SK-N-SH (cell line): ENCODE data around the gene LRSAM1. TPM values are rescaled to one million over a fixed set of nuclear protein-coding genes. Genes with fewer than 3 reads are reported as not detected.
A peak's percentile ranks its signal among the peaks of the same experiment; 100 is the strongest.

Experiments used
- CTCF ChIA-PET: fragments of 300-600, 350-600 bp; formaldehyde crosslinking; extraction: SDS; loops from one replicate; lab custom pipeline; 2021; lab: Yijun Ruan, JAX
- POLR2A ChIA-PET: fragments of 350-600 bp; sonication (Branson Sonifier 250); formaldehyde crosslinking; extraction: SDS; loops from one replicate; lab custom pipeline; 2020; ENCODE audit warnings: antibody characterized with exemption, inconsistent platforms; lab: Yijun Ruan, JAX
- DNase-seq: peaks from one replicate; pipeline ENCODE4 v3.0.0; 2012
- H2AFZ ChIP-seq: fragments of 200-600 bp; sonication (generic); 2 replicates; pipeline ENCODE4 v1.8.1; 2016; ENCODE audit warnings: antibody characterized with exemption, mild to moderate bottlenecking, low read depth
- H3F3A ChIP-seq: fragments of 200-600 bp; sonication (generic); replicated peaks from 2 replicates; pipeline ENCODE3; 2016; ENCODE audit warnings: antibody characterized with exemption, mild to moderate bottlenecking; ENCODE audit not compliant: insufficient read depth
- H3K27ac ChIP-seq, 2 experiments: fragments of 200-500 bp in 1 of 2; fragments of 200-600 bp in 1 of 2; sonication (Bioruptor generic) in 1 of 2; sonication (generic), shearing (Covaris generic) in 1 of 2; 2 replicates each; pipeline versions ENCODE4 v1.5.1 to v1.6.1; 2014 to 2016; ENCODE audit warnings: low read depth in 2 of 2, inconsistent platforms in 1 of 2, low read length in 1 of 2, mild to moderate bottlenecking in 1 of 2, mixed read lengths in 1 of 2
- H3K27me3 ChIP-seq: fragments of 200-600 bp; sonication (generic), shearing (Covaris generic); 2 replicates; pipeline ENCODE4 v1.6.1; 2016; ENCODE audit warnings: mixed run types; ENCODE audit not compliant: insufficient read depth
- H3K36me3 ChIP-seq, 2 experiments: fragments of 200-500 bp in 1 of 2; fragments of 200-600 bp in 1 of 2; sonication (Bioruptor generic) in 1 of 2; sonication (generic) in 1 of 2; replicated peaks in 1 of 2; 2 replicates each; pipeline versions ENCODE3 to v1.5.1; 2014 to 2016; ENCODE audit warnings: low read length in 1 of 2, mild to moderate bottlenecking in 1 of 2; ENCODE audit not compliant: insufficient read depth in 2 of 2, control insufficient read depth in 1 of 2
- H3K4me1 ChIP-seq, 2 experiments: fragments of 200-500 bp in 1 of 2; fragments of 200-600 bp in 1 of 2; sonication (Bioruptor generic) in 1 of 2; sonication (generic), shearing (Covaris generic) in 1 of 2; 2 replicates each; pipeline versions ENCODE4 v1.5.1 to v1.6.1; 2014 to 2016; ENCODE audit warnings: low read depth in 1 of 2, low read length in 1 of 2, mixed run types in 1 of 2; ENCODE audit not compliant: insufficient read depth in 2 of 2, control insufficient read depth in 1 of 2
- H3K4me2 ChIP-seq: fragments of 200-600 bp; sonication (generic), shearing (Covaris generic); 2 replicates; pipeline ENCODE4 v1.6.1; 2017; ENCODE audit warnings: mixed run types
- H3K4me3 ChIP-seq, 2 experiments: fragments of 200-500 bp in 1 of 2; fragments of 200-600 bp in 1 of 2; sonication (Bioruptor generic) in 1 of 2; sonication (generic), shearing (Covaris generic) in 1 of 2; 2 replicates each; pipeline versions ENCODE4 v1.5.1 to v1.8.1; 2014 to 2016; ENCODE audit warnings: low read depth in 2 of 2, inconsistent platforms in 1 of 2, low read length in 1 of 2, mild to moderate bottlenecking in 1 of 2, mixed read lengths in 1 of 2, moderate library complexity in 1 of 2
- H3K79me2 ChIP-seq: fragments of 200-600 bp; sonication (generic); 2 replicates; pipeline ENCODE4 v1.8.1; 2017; ENCODE audit warnings: mild to moderate bottlenecking; ENCODE audit not compliant: insufficient read depth
- H3K9ac ChIP-seq: fragments of 200-600 bp; sonication (generic); 2 replicates; pipeline ENCODE4 v1.6.1; 2017; ENCODE audit warnings: mixed run types
- H3K9me2 ChIP-seq: fragments of 200-600 bp; sonication (generic); 2 replicates; pipeline ENCODE4 v1.6.1; 2017; ENCODE audit warnings: mixed run types
- H3K9me3 ChIP-seq: fragments of 200-600 bp; sonication (generic); 2 replicates; pipeline ENCODE4 v1.6.1; 2017; ENCODE audit warnings: mixed run types, mild to moderate bottlenecking, moderate library complexity
- H4K20me1 ChIP-seq: fragments of 200-600 bp; sonication (generic); 2 replicates; pipeline ENCODE4 v1.6.1; 2017; ENCODE audit warnings: mild to moderate bottlenecking, mixed run types; ENCODE audit not compliant: insufficient read depth
- ELF1 ChIP-seq: IDR thresholded peaks from 2 replicates; pipeline ENCODE4 v1.4.0; 2012
- EZH2phosphoT487 ChIP-seq: fragments of 200-600 bp; sonication (generic); IDR thresholded peaks from 2 replicates; pipeline ENCODE4 v1.6.1; 2017; ENCODE audit warnings: low read depth, mixed run types, mild to moderate bottlenecking, antibody characterized with exemption, moderate library complexity, borderline replicate concordance
- GABPA ChIP-seq: IDR thresholded peaks from 2 replicates; pipeline ENCODE4 v1.4.0; 2012; ENCODE audit warnings: low read depth, mild to moderate bottlenecking
- MXI1 ChIP-seq: IDR thresholded peaks from 2 replicates; pipeline ENCODE4 v1.6.1; 2012; ENCODE audit warnings: mild to moderate bottlenecking, low read depth, low read length, improper control_type of control experiment
- RAD21 ChIP-seq: IDR thresholded peaks from 2 replicates; pipeline ENCODE4 v1.6.1; 2012; ENCODE audit warnings: mild to moderate bottlenecking, low read length
- RFX5 ChIP-seq: IDR thresholded peaks from 2 replicates; pipeline ENCODE4 v1.6.1; 2012; ENCODE audit warnings: mild to moderate bottlenecking, improper control_type of control experiment, low read length
- WGBS: methylation state at CpG from one replicate; pipeline ENCODE4 v1.1.6; 2017; ENCODE audit warnings: low lambda C conversion rate; 5-methylcytosine and 5-hydroxymethylcytosine counted together
- polyA plus RNA-seq, 3 experiments: library from polyadenylated mRNA; depleted of rRNA; stranded (reverse); fragments of >200 nt; gene quantifications; 2 replicates each; pipeline ENCODE4 v1.2.3, GENCODE V29; 2012
- TF ChIP-seq, protein P1 (sequence below): IDR thresholded peaks from 2 replicates; pipeline ENCODE4; 2012
- TF ChIP-seq, protein P2 (sequence below): fragments of 200-600 bp; sonication (generic); IDR thresholded peaks from 2 replicates; pipeline ENCODE4 v1.6.1; 2017; ENCODE audit warnings: antibody characterized with exemption, mild to moderate bottlenecking, moderate library complexity
- TF ChIP-seq, protein P3 (sequence below): IDR thresholded peaks from 2 replicates; pipeline ENCODE4 v1.4.0; 2012; ENCODE audit warnings: low read depth, borderline replicate concordance
- TF ChIP-seq, protein P4 (sequence below): fragments of 150-350 bp; IDR thresholded peaks from 2 replicates; pipeline ENCODE4 v1.6.1; 2016; ENCODE audit warnings: mild to moderate bottlenecking, low read depth, low read length

LRSAM1 gene
- polyA plus RNA-seq, 1 of the 3 experiments (the other 2 are of a cell fraction) = 8.0 TPM

DNA sequence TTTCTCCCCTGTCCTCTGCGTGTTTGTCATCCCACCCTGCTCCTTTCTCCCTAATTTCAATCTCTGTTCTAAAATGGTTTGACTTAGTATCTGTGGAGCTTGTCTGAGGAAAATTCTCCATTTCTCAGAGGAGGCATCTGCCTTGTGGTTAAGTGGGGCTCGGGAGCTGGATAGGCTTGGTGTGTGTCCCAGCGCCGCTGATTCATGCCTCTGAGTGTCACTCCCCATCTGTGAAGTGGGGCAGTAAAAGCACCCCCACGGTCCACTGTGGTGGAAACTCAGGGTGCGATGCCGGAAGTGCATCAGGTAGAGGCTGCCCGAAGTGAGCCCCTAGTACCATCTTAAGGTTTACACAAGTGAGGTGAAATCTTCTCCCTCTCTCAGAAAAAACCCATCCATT is 37.6 kb downstream of the LRSAM1 start (continued):
- TF ChIP-seq, protein P1, sequence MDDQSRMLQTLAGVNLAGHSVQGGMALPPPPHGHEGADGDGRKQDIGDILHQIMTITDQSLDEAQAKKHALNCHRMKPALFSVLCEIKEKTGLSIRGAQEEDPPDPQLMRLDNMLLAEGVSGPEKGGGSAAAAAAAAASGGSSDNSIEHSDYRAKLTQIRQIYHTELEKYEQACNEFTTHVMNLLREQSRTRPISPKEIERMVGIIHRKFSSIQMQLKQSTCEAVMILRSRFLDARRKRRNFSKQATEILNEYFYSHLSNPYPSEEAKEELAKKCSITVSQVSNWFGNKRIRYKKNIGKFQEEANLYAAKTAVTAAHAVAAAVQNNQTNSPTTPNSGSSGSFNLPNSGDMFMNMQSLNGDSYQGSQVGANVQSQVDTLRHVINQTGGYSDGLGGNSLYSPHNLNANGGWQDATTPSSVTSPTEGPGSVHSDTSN = no peak
- TF ChIP-seq RAD21 (no peak), MXI1 (no peak)

DNA sequence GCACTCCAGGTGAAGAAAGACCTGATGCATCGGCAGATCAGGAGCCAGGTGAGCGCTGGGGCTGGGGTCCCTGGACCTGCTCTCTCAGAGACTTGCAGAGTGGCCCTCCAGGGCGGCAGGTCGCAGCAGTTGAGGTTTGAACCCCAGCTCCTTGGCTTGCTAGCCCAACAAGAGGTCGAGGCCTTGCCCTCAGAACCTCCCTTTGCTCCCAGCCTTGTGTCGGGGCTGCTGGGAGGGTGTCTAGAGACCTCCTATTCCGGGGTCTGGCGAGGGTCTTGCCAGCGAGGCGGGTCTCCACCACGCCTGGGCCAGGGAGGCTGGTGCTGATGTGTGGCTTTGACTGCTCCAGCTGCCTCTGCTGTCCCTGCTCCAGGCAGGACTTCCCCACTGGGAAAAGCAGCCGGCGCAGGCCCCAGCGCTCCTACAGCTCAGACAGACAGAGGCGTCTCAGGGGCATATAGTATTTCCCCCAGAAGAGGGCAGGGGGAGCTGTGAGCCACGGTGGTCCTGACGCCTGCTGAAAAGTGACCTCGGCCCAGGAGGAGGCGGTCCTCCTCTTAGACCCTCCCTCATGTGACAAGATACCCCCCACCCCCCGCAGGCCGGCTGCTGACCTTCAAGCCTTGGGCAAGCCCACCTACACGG is 38.3 kb downstream of the LRSAM1 start:
- Histone ChIP-seq H3K27me3 (no peaks in the 10 kb centered on the region), H3K4me1 (no peaks in the 10 kb centered on the region), H3K4me3 (no peak overlapping the region), H3K4me2 (no peak overlapping the region), H3K9me3 (no peaks in the 10 kb centered on the region), H3K36me3 (peaks cover 3 to 42% of the 10 kb centered on the region in 2 experiments), H3K9me2 (no peaks in the 10 kb centered on the region), H3K79me2 (no peaks in the 10 kb centered on the region), H2AFZ (no peak overlapping the region), H3K9ac (no peak overlapping the region), H4K20me1 (no peaks in the 10 kb centered on the region), H3F3A (peaks cover 17% of the 10 kb centered on the region), H3K27ac (no peak overlapping the region)
- ChIA-PET POLR2A (interaction anchor here (0.8 kb wide), 1 partner anchor 51 kb away, joined by 3 read pairs; no protein-coding TSS in a partner anchor), CTCF (interaction anchor here (0.7 to 3.7 kb wide), 10 partner anchors 10 to 380 kb away, joined by 3 to 25 read pairs (median 4); partner anchors contain the start of gene TOR2A)
- 100% methylated on average over 2 of the region's 22 CpGs for WGBS
- TF ChIP-seq, protein P2, sequence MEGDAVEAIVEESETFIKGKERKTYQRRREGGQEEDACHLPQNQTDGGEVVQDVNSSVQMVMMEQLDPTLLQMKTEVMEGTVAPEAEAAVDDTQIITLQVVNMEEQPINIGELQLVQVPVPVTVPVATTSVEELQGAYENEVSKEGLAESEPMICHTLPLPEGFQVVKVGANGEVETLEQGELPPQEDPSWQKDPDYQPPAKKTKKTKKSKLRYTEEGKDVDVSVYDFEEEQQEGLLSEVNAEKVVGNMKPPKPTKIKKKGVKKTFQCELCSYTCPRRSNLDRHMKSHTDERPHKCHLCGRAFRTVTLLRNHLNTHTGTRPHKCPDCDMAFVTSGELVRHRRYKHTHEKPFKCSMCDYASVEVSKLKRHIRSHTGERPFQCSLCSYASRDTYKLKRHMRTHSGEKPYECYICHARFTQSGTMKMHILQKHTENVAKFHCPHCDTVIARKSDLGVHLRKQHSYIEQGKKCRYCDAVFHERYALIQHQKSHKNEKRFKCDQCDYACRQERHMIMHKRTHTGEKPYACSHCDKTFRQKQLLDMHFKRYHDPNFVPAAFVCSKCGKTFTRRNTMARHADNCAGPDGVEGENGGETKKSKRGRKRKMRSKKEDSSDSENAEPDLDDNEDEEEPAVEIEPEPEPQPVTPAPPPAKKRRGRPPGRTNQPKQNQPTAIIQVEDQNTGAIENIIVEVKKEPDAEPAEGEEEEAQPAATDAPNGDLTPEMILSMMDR = 0 out of 2 replicates have a peak, but pooled peaks have one; percentile 14
- TF ChIP-seq, protein P3, sequence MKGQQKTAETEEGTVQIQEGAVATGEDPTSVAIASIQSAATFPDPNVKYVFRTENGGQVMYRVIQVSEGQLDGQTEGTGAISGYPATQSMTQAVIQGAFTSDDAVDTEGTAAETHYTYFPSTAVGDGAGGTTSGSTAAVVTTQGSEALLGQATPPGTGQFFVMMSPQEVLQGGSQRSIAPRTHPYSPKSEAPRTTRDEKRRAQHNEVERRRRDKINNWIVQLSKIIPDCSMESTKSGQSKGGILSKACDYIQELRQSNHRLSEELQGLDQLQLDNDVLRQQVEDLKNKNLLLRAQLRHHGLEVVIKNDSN = no peak
- no peak for TF ChIP-seq RFX5
- no peak for TF ChIP-seq MXI1
- peak; percentile 24 for TF ChIP-seq RAD21
- no peak for TF ChIP-seq GABPA
- TF ChIP-seq ELF1 = no peak
- TF ChIP-seq, protein P4, sequence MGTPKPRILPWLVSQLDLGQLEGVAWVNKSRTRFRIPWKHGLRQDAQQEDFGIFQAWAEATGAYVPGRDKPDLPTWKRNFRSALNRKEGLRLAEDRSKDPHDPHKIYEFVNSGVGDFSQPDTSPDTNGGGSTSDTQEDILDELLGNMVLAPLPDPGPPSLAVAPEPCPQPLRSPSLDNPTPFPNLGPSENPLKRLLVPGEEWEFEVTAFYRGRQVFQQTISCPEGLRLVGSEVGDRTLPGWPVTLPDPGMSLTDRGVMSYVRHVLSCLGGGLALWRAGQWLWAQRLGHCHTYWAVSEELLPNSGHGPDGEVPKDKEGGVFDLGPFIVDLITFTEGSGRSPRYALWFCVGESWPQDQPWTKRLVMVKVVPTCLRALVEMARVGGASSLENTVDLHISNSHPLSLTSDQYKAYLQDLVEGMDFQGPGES = no peak
- no peak for TF ChIP-seq EZH2phosphoT487
- DNase-seq = peak; percentile 71
